ENCODE data around the gene MAML2.

The MAML2 gene

GRCh38 chr11:96197801-96198701, 144.9 kb downstream of the MAML2 start:
- no peak overlapping the region for H3K4me3 ChIP-seq (ENCODE audit: low read depth, low read length)
- no peak for DNase-seq (ENCODE audit: low read depth, low spot score)
- in situ Hi-C loops (cut with HindIII; ENCODE audit: low sequenced_read_pairs), result no loop called here
- TF ChIP-seq, protein P1, sequence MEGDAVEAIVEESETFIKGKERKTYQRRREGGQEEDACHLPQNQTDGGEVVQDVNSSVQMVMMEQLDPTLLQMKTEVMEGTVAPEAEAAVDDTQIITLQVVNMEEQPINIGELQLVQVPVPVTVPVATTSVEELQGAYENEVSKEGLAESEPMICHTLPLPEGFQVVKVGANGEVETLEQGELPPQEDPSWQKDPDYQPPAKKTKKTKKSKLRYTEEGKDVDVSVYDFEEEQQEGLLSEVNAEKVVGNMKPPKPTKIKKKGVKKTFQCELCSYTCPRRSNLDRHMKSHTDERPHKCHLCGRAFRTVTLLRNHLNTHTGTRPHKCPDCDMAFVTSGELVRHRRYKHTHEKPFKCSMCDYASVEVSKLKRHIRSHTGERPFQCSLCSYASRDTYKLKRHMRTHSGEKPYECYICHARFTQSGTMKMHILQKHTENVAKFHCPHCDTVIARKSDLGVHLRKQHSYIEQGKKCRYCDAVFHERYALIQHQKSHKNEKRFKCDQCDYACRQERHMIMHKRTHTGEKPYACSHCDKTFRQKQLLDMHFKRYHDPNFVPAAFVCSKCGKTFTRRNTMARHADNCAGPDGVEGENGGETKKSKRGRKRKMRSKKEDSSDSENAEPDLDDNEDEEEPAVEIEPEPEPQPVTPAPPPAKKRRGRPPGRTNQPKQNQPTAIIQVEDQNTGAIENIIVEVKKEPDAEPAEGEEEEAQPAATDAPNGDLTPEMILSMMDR (IDR thresholded peaks at IDR 0.05; ENCODE audit: low read depth, low read length), result no peak

DNA sequence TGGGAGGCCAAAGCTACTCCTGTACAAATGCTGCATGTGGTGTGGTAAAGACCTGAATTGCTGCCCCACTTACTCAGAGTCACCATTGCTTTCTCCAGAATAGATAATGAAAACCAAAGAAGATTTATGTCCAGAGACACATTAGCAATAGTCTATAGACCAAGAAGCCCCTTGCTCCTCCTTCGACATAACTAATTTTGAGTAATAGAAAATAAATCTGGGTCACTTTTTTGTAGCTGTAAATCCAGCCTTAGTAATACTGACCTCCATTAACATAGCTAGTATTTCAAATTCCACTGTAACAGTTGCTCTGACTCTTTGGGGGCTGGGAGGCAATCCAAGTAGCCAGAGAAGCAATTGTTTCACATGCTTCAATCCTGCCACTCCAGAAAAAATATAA, 145.9 kb downstream of the MAML2 start:
- TF ChIP-seq, protein P1 (IDR thresholded peaks at IDR 0.05; ENCODE audit: low read depth, low read length), result no peak
- DNase-seq (ENCODE audit: low read depth, low spot score), result no peak
- in situ Hi-C loops (cut with HindIII; ENCODE audit: low sequenced_read_pairs), result no loop called here
- no peak overlapping the region for H3K4me3 ChIP-seq (ENCODE audit: low read depth, low read length)

DNA sequence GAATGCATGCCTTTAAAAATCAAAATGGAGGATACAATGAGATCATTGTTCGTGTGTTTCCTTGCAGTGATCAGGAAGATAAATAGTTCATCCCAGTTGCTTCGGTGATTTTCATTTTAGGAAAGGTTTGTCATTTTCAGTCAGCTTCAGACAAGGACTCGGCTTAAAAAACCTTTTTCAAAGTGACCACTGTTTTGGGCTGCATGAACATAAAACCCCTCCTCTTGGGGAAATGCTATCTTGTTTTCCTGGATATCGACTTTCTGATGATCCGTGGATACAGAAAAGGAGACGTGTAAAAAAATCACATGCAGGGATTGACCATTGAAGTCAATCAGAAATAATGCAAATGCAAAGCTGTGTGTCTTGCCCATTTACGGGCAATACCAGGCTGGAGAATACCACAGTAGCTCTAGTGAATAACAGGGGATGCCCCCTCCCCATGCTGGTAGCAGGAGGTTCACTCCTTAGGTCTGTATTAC, 146.8 kb downstream of the MAML2 start:
- in situ Hi-C loops (cut with HindIII; ENCODE audit: low sequenced_read_pairs), result no loop called here
- TF ChIP-seq, protein P1 (IDR thresholded peaks at IDR 0.05; ENCODE audit: low read depth, low read length), result no peak
- H3K4me3 ChIP-seq (ENCODE audit: low read depth, low read length), result no peak overlapping the region
- DNase-seq (ENCODE audit: low read depth, low spot score), result no peak

DNA sequence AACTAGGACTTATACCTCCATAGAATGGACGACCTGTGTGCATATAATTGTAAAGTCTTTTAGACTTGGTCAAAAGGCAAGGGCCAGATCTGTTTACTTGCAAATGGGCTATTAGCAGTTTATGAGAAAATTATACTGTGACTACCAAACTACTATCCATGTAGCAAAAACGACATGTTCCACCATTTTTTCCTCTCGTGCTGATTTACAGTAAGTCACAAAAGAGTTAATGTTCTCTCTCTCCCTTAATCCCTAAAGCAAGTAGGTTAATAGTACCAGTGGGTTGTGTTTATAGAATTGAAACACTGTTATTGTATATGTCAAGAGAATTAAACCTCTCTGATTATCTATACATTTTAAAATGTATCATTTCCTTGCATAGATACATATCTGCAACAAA, 147.3 kb downstream of the MAML2 start:
- no peak overlapping the region for H3K4me3 ChIP-seq (ENCODE audit: low read depth, low read length)
- in situ Hi-C loops (cut with HindIII; ENCODE audit: low sequenced_read_pairs), result no loop called here
- TF ChIP-seq, protein P1 (IDR thresholded peaks at IDR 0.05; ENCODE audit: low read depth, low read length), result no peak
- no peak for DNase-seq (ENCODE audit: low read depth, low spot score)

DNA sequence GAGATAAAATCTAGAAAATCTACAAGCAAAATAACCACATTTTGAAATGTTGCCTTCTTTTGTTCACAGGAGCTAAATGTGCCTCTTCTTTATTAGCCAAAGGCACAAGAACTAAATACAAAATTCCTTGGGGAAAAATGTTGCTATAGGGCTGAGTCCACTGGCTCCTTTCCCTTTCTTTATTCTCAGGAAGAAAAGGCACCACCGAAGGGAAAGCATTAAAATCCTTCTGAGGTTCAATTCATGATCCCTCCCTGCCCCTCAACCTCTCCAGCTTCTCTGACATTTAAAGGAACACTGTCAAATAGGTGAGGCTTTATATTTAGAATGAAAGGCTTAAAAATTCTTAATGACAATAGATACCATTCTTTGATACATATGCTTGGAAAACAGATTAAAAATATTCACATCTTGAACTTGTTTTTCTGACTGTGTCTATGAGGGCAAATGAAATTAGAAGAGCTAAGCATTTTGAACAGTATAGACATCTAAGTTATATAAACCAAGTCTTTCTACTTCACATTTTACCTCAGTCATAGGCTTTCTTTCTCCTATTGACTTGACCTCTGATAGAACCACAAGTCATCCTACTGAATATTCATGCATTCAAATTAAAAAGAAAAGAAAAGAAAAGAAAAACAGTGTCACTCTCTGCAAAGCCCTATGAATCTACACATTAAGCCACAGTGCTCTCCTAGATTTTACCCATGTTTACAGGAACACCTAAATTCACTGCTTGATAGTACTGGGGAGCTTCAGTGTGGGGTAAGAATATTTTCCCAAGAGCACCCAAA, 148.2 kb downstream of the MAML2 start:
- in situ Hi-C loops (cut with HindIII; ENCODE audit: low sequenced_read_pairs), result no loop called here
- DNase-seq (ENCODE audit: low read depth, low spot score), result no peak
- H3K4me3 ChIP-seq (ENCODE audit: low read depth, low read length), result no peak overlapping the region
- TF ChIP-seq, protein P1 (IDR thresholded peaks at IDR 0.05; ENCODE audit: low read depth, low read length), result no peak

DNA sequence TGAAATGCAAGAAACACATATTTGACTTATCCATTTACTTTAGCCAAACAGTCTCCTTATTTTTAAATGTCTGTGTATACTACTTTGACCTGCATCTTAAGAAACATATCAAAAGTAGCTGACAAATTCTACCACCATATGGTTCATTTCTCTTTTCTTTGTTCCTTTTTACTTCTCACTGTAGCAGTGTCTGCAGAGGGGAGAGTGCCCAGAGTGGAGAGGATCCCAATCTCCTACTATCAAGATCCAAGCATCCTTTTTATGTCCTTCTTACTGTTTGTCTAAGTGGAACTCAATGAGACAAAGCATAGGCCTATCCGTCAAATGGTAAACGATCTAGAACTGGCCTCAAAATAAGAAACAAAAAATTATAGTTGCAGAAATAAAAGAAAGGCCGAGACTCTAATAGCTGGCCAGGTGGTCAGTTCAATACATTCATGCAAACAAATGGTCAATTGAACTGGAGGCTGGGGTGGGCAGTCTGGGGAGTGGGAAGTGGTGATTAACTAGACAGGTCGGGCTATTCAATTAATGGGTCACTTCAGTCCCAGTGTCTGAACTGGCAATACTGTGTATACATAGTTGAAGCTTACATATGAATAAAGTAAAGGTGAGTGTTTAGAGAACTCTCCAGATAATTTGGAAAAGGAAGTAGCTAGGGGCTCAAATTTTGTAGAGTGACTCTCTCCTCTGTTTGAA, 149.1 kb downstream of the MAML2 start:
- in situ Hi-C loops (cut with HindIII; ENCODE audit: low sequenced_read_pairs), result no loop called here
- no peak overlapping the region for H3K4me3 ChIP-seq (ENCODE audit: low read depth, low read length)

More for the DNA sequence above, 149.1 kb downstream of the MAML2 start:
- DNase-seq (ENCODE audit: low read depth, low spot score), result no peak
- TF ChIP-seq, protein P1 (IDR thresholded peaks at IDR 0.05; ENCODE audit: low read depth, low read length), result no peak

Measured in astrocyte of the spinal cord (primary cell).